RWPE2 (cell line): ENCODE data around the gene XPR1.

Experiments used
- ATAC-seq: fragments of 200-7000 bp; cut with Tn5 transposase; 3 replicates; pipeline ENCODE4 v1.9.1; 2021; ENCODE audit warnings: low read depth
- DNase-seq: peaks from one replicate; pipeline ENCODE4 v3.0.0-alpha.2; 2020; ENCODE audit warnings: low spot score
- H3K27ac ChIP-seq: fragments of 450-650 bp; 2 replicates; pipeline ENCODE4 v1.5.1; 2017; ENCODE audit warnings: mild to moderate bottlenecking; ENCODE audit not compliant: poor library complexity, severe bottlenecking
- H3K27me3 ChIP-seq: fragments of 250-450 bp; sonication (Bioruptor Pico); 2 replicates; pipeline ENCODE4 v1.5.1; 2021; ENCODE audit warnings: mild to moderate bottlenecking, moderate library complexity; ENCODE audit not compliant: insufficient read depth, poor library complexity, severe bottlenecking
- H3K36me3 ChIP-seq: fragments of 250-450 bp; sonication (Bioruptor Pico); 2 replicates; pipeline ENCODE4 v1.5.1; 2020; ENCODE audit warnings: low read depth, mild to moderate bottlenecking, moderate library complexity
- H3K4me1 ChIP-seq: fragments of 250-450 bp; sonication (Bioruptor Pico); 2 replicates; pipeline ENCODE4 v1.5.1; 2021; ENCODE audit warnings: mild to moderate bottlenecking, moderate library complexity; ENCODE audit not compliant: insufficient read depth, poor library complexity, severe bottlenecking
- H3K4me3 ChIP-seq: fragments of 250-450 bp; sonication (Bioruptor Pico); 2 replicates; pipeline ENCODE4 v1.5.1; 2021; ENCODE audit warnings: mild to moderate bottlenecking, moderate library complexity; ENCODE audit not compliant: severe bottlenecking
- H3K9me3 ChIP-seq: fragments of 250-450 bp; sonication (Bioruptor Pico); 2 replicates; pipeline ENCODE4 v1.5.1; 2021; ENCODE audit warnings: mild to moderate bottlenecking, moderate library complexity; ENCODE audit not compliant: severe bottlenecking
- CTCF ChIP-seq: fragments of 450-650 bp; IDR thresholded peaks from one replicate; pipeline ENCODE4 v1.5.1; 2017; ENCODE audit warnings: mild to moderate bottlenecking, moderate library complexity; ENCODE audit not compliant: poor library complexity, severe bottlenecking

Gene XPR1

GRCh38 chr1:180848191-180848590 is 216.4 kb downstream of the XPR1 start:
- no peaks in the 10 kb centered on the region for H3K4me1 ChIP-seq

GRCh38 chr1:180849031-180849775 is 217.4 kb downstream of the XPR1 start:
- H3K36me3 ChIP-seq: no peaks in the 10 kb centered on the region; the same call in 1 of the 2 replicates
- no peak for TF ChIP-seq CTCF
- H3K4me1 ChIP-seq: no peaks in the 10 kb centered on the region
- ATAC-seq (no peak), DNase-seq (no peak)
- no peak overlapping the region for H3K27ac ChIP-seq
- no peaks in the 10 kb centered on the region for H3K27me3 ChIP-seq
- no peaks in the 10 kb centered on the region for H3K9me3 ChIP-seq
- no peak overlapping the region for H3K4me3 ChIP-seq

More at GRCh38 chr1:180848191-180848590, 216.4 kb downstream of the XPR1 start:
- ATAC-seq (no peak), DNase-seq (no peak)
- Histone ChIP-seq H3K9me3 (no peaks in the 10 kb centered on the region), H3K4me3 (no peak overlapping the region), H3K27me3 (no peaks in the 10 kb centered on the region), H3K36me3 (no peaks in the 10 kb centered on the region), H3K27ac (no peak overlapping the region)
- no peak for TF ChIP-seq CTCF

GRCh38 chr1:180851995-180852887 is 220.4 kb downstream of the XPR1 start:
- no peak for DNase-seq
- no peak for TF ChIP-seq CTCF
- no peak overlapping the region for H3K4me3 ChIP-seq
- H3K36me3 ChIP-seq: no peaks in the 10 kb centered on the region; the same call in 1 of the 2 replicates
- no peaks in the 10 kb centered on the region for H3K27me3 ChIP-seq
- no peak for ATAC-seq
- H3K9me3 ChIP-seq: no peaks in the 10 kb centered on the region
- no peaks in the 10 kb centered on the region for H3K4me1 ChIP-seq
- H3K27ac ChIP-seq: no peak overlapping the region

- Histone ChIP-seq H3K27me3 (no peaks in the 10 kb centered on the region), H3K9me3 (no peaks in the 10 kb centered on the region), H3K4me3 (no peak overlapping the region), H3K36me3 (no peaks in the 10 kb centered on the region; the same call in 1 of the 2 replicates), H3K4me1 (no peaks in the 10 kb centered on the region), H3K27ac (no peak overlapping the region)
- ATAC-seq: no peak
- no peak for TF ChIP-seq CTCF
- DNase-seq: no peak
Measured at GRCh38 chr1:180854001-180854400, 222.2 kb downstream of the XPR1 start.
